H1 (cell line): ENCODE measurements around the gene AMN.

ENCODE experiments used
- ATF2 ChIP-seq: IDR thresholded peaks from 2 replicates; pipeline ENCODE4 v1.6.1; 2012; ENCODE audit warnings: low read length, inconsistent platforms
- CBX5 ChIP-seq: fragments of 300-800, 300-1000 bp; sonication (generic); IDR thresholded peaks from 2 replicates; pipeline ENCODE4 v1.7.1; 2016; ENCODE audit warnings: antibody characterized with exemption, low read length, low read depth
- CTCF ChIP-seq, 3 experiments: IDR thresholded peaks; 1 replicate in 2 of 3; 2 replicates in 1 of 3; pipeline versions ENCODE4 v1.5.1 to v1.6.1; 2011; ENCODE audit warnings: low read length in 3 of 3, mild to moderate bottlenecking in 3 of 3, inconsistent platforms in 2 of 3, low read depth in 1 of 3, moderate library complexity in 1 of 3; ENCODE audit not compliant: insufficient read depth in 1 of 3; ENCODE audit errors: control extremely low read depth in 1 of 3
- EP300 ChIP-seq, 2 experiments: IDR thresholded peaks; 1 replicate in 1 of 2; 2 replicates in 1 of 2; pipeline ENCODE4 v1.6.1; 2011 to 2012; ENCODE audit warnings: low read depth in 2 of 2, low read length in 2 of 2, mild to moderate bottlenecking in 2 of 2, borderline replicate concordance in 1 of 2, inconsistent platforms in 1 of 2, moderate library complexity in 1 of 2
- GABPA ChIP-seq: IDR thresholded peaks from 2 replicates; pipeline ENCODE4 v1.6.1; 2011; ENCODE audit warnings: mild to moderate bottlenecking, low read length, moderate library complexity, borderline replicate concordance; ENCODE audit not compliant: insufficient read depth
- NRF1 ChIP-seq: IDR thresholded peaks from 2 replicates; pipeline ENCODE4 v1.6.1; 2011; ENCODE audit warnings: mild to moderate bottlenecking, low read depth, low read length, improper control_type of control experiment
- POLR2A ChIP-seq, 2 experiments: IDR thresholded peaks; 1 replicate in 1 of 2; 2 replicates in 1 of 2; pipeline ENCODE4 v1.6.1; 2011; ENCODE audit warnings: low read depth in 2 of 2, low read length in 2 of 2, mild to moderate bottlenecking in 2 of 2; ENCODE audit errors: control extremely low read depth in 1 of 2
- RAD21 ChIP-seq, 2 experiments: IDR thresholded peaks in 1 of 2; conservative IDR thresholded peaks in 1 of 2; 2 replicates each; pipeline ENCODE4 v1.6.1; 2011; ENCODE audit warnings: low read depth in 2 of 2, low read length in 2 of 2, improper control_type of control experiment in 1 of 2, inconsistent platforms in 1 of 2, mild to moderate bottlenecking in 1 of 2, moderate library complexity in 1 of 2
- TEAD4 ChIP-seq: IDR thresholded peaks from 2 replicates; pipeline ENCODE4 v1.6.1; 2012; ENCODE audit warnings: low read depth, low read length, inconsistent platforms, mixed read lengths
- ZNF274 ChIP-seq: IDR thresholded peaks from 2 replicates; pipeline ENCODE4 v1.7.0; 2012; ENCODE audit warnings: low read length, borderline replicate concordance; ENCODE audit errors: extremely low read depth

GRCh38 chr14:102885737-102886447 lies 36.6 kb upstream of the AMN start:
- TF ChIP-seq RAD21 (IDR thresholded peaks at IDR 0.05 in 1 of 2, conservative IDR thresholded peaks at IDR 0.05 in 1 of 2; ENCODE audit: low read depth in 2 of 2, low read length in 2 of 2) (no peak), ZNF274 (no peak), CTCF (IDR thresholded peaks at IDR 0.05; ENCODE audit: control extremely low read depth in 1 of 3, insufficient read depth in 1 of 3, low read depth in 1 of 3, low read length in 3 of 3) (no peak), GABPA (no peak), TEAD4 (no peak), ATF2 (no peak), NRF1 (no peak), EP300 (IDR thresholded peaks at IDR 0.05; ENCODE audit: borderline replicate concordance in 1 of 2, low read depth in 2 of 2, low read length in 2 of 2) (no peak), POLR2A (IDR thresholded peaks at IDR 0.05; ENCODE audit: control extremely low read depth in 1 of 2, low read depth in 2 of 2, low read length in 2 of 2) (no peak), CBX5 (no peak)
